Cortex of kidney (tissue), 1 donor: ENCODE measurements around the gene RIOK3.

Experiments used
- DNase-seq: peaks from one replicate; lab custom pipeline; 2025; lab: John Stamatoyannopoulos, UW

Gene RIOK3

DNA sequence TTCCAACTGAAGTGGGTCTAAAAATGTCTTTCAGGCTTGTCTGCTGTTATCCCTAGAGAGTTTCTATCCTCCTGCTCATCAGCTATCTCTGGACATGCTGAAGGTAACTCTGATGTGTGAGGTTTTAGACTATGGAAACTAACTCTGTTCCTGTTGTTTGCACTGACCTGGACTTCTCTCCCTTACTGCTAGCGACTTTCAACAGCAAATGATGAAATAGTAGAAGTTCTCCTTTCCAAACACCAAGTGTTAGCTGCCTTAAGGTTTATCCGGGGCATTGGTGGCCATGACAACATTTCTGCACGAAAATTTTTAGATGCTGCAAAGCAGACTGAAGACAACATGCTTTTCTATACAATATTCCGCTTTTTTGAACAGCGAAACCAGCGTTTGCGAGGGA lies 77.1 kb downstream of the RIOK3 start:
- no peak for DNase-seq

DNA sequence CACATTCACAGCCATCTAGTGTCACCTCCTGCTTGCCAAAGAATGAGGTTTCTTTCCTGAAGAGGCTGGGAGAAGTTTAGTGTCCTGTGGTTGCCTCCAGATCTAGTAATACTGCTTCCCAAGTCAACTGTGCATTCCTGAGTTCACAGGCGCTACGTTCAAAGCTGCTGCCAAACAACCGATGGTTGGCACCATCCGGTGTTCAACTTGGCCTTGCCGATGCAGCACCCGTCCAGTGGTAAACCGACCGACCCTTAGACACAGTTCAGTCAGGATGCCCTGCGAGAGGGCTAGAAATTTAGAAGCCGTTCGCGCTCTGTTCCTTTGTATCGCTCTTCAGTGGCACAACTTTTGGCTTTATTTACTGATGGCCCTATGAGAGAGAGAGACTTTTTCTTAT lies 78.8 kb downstream of the RIOK3 start:
- no peak for DNase-seq
